ENCODE data around the gene TMEM94. TPM values are rescaled to one million over a fixed set of nuclear protein-coding genes. Genes with fewer than 3 reads are reported as not detected.

Gene TMEM94
- total RNA-seq, 1 experiment from 2014 or later: 109 TPM

- Histone ChIP-seq H3K9me3 (no peaks in the 10 kb centered on the region), H3K27me3 (replicated peaks; ENCODE audit: control insufficient read depth, insufficient read depth, low read length) (no peaks in the 10 kb centered on the region), H3K4me3 (ENCODE audit: low read depth, low read length) (no peak overlapping the region), H3K36me3 (ENCODE audit: control insufficient read depth, insufficient read depth, low read length) (peaks cover 1% of the 10 kb centered on the region; the same call in 1 of the 2 replicates), H3K4me1 (no peaks in the 10 kb centered on the region)
- Mint-ChIP-seq H3K9me3 (ENCODE audit: unreplicated experiment) (no peaks in the 10 kb centered on the region), H3K27ac (ENCODE audit: unreplicated experiment) (no peak overlapping the region), H3K27me3 (ENCODE audit: insufficient read depth, unreplicated experiment) (no peaks in the 10 kb centered on the region), H3K4me3 (ENCODE audit: unreplicated experiment) (no peak overlapping the region), H3K36me3 (ENCODE audit: insufficient read depth, unreplicated experiment) (peaks cover 78% of the 10 kb centered on the region), H3K4me1 (ENCODE audit: low read depth, unreplicated experiment) (no peaks in the 10 kb centered on the region)
- ChIA-PET POLR2A (no interaction called here), CTCF (no interaction called here)
- TF ChIP-seq, protein P1, sequence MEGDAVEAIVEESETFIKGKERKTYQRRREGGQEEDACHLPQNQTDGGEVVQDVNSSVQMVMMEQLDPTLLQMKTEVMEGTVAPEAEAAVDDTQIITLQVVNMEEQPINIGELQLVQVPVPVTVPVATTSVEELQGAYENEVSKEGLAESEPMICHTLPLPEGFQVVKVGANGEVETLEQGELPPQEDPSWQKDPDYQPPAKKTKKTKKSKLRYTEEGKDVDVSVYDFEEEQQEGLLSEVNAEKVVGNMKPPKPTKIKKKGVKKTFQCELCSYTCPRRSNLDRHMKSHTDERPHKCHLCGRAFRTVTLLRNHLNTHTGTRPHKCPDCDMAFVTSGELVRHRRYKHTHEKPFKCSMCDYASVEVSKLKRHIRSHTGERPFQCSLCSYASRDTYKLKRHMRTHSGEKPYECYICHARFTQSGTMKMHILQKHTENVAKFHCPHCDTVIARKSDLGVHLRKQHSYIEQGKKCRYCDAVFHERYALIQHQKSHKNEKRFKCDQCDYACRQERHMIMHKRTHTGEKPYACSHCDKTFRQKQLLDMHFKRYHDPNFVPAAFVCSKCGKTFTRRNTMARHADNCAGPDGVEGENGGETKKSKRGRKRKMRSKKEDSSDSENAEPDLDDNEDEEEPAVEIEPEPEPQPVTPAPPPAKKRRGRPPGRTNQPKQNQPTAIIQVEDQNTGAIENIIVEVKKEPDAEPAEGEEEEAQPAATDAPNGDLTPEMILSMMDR (IDR thresholded peaks at IDR 0.05; ENCODE audit: insufficient read depth in 1 of 2, low read depth in 1 of 2, low read length in 1 of 2, severe bottlenecking in 1 of 2, unreplicated experiment in 1 of 2): no peak
- intact Hi-C loops (cut with micrococcal nuclease; ENCODE audit: unreplicated experiment): no loop called here
- no peak for DNase-seq
- BruUV-seq (replicated peaks): no TSS peak
Measured at GRCh38 chr17:75501378-75502071, 45.1 kb downstream of the TMEM94 start.

DNA sequence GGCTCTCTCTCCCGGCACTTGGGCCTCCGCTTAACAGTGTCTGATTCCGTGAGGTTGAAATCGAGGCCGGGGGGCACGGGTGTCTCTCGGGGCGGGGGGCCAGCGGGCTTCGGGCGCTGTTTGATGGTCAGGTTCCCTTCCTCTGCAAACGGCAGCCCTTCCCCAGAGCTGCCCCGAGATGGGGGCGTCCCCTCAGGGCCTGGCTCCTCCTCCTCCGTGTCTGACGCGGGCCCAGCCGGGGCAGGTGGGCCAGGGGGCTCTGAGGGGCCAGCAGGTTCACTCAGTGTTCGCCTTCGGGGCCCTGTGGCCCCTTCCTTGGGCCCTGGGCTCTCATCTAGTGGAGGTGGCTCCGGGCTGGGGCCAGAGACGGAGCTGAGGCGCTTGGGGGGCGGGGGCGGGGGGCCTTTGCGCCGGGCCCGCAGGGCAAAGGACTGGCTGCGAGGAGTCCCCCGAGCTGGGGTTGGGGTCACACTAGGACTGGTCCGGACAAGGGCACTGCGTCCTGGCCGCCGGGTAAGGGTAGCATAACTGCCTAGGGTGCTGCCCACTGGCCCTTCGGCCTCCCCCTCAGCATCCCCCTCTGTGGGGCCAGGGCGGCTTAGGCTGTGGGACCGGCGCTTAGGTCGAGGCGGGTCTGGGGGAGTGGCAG is 45.8 kb downstream of the TMEM94 start:
- Histone ChIP-seq H3K9me3 (no peaks in the 10 kb centered on the region), H3K4me1 (no peaks in the 10 kb centered on the region), H3K27me3 (replicated peaks; ENCODE audit: control insufficient read depth, insufficient read depth, low read length) (no peaks in the 10 kb centered on the region), H3K4me3 (ENCODE audit: low read depth, low read length) (no peak overlapping the region), H3K36me3 (ENCODE audit: control insufficient read depth, insufficient read depth, low read length) (peaks cover 1% of the 10 kb centered on the region; the same call in 1 of the 2 replicates)
- no peak for DNase-seq
- no peaks in the 10 kb centered on the region for H3K27me3 Mint-ChIP-seq (ENCODE audit: insufficient read depth, unreplicated experiment)
- no TSS peak for BruUV-seq (replicated peaks)
- no peaks in the 10 kb centered on the region for H3K9me3 Mint-ChIP-seq (ENCODE audit: unreplicated experiment)
- TF ChIP-seq, protein P1 (IDR thresholded peaks at IDR 0.05; ENCODE audit: insufficient read depth in 1 of 2, low read depth in 1 of 2, low read length in 1 of 2, severe bottlenecking in 1 of 2, unreplicated experiment in 1 of 2): no peak
- intact Hi-C loops (cut with micrococcal nuclease; ENCODE audit: unreplicated experiment): no loop called here
- no peaks in the 10 kb centered on the region for H3K4me1 Mint-ChIP-seq (ENCODE audit: low read depth, unreplicated experiment)
- H3K27ac Mint-ChIP-seq (ENCODE audit: unreplicated experiment): no peak overlapping the region
- CTCF ChIA-PET: interaction anchor here (1.5 kb wide), 1 partner anchor 131 kb away, joined by 5 read pairs; the partner anchor contains the start of gene SMIM5
- no peak overlapping the region for H3K4me3 Mint-ChIP-seq (ENCODE audit: unreplicated experiment)
- POLR2A ChIA-PET: no interaction called here
- H3K36me3 Mint-ChIP-seq (ENCODE audit: insufficient read depth, unreplicated experiment): peaks cover 78% of the 10 kb centered on the region

DNA sequence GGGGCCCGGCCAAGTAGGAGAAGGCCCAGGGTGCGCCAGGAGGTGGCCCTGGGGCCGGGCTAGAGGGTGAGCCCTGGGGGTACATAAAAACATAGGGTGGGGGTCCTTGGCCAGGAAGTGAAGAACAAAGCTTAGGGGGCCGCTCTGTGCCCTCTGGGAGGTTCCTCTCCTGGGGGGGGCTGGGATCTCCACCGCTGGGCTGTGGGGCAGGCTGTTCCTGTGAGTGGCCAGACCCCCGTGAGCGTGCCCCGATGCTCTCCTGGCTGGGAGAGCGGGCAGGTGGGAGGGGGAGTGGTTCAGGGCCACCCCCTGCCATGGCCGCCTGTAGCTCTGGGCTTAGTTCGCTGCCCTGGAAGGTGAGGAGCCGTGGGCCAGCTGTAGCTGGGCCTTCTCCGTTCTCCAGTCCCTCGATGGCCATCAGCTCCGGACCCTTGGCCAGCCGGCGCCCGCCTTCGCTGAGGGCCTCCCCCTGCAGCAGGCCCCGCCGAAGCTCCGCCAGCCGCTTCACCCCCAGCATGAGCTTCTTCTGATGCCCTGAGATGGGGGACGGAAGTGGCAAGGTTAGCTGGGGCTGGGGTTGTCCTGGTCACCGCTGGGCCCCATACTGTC is 46.4 kb downstream of the TMEM94 start:
- no peak overlapping the region for H3K4me3 Mint-ChIP-seq (ENCODE audit: unreplicated experiment)
- TF ChIP-seq, protein P1 (IDR thresholded peaks at IDR 0.05; ENCODE audit: insufficient read depth in 1 of 2, low read depth in 1 of 2, low read length in 1 of 2, severe bottlenecking in 1 of 2, unreplicated experiment in 1 of 2): no peak
- Histone ChIP-seq H3K4me1 (no peaks in the 10 kb centered on the region), H3K9me3 (no peaks in the 10 kb centered on the region), H3K27me3 (replicated peaks; ENCODE audit: control insufficient read depth, insufficient read depth, low read length) (no peaks in the 10 kb centered on the region), H3K4me3 (ENCODE audit: low read depth, low read length) (no peak overlapping the region), H3K36me3 (ENCODE audit: control insufficient read depth, insufficient read depth, low read length) (peaks cover 1% of the 10 kb centered on the region; the same call in 1 of the 2 replicates)
- no TSS peak for BruUV-seq (replicated peaks)
- DNase-seq: no peak
- no peak overlapping the region for H3K27ac Mint-ChIP-seq (ENCODE audit: unreplicated experiment)
- intact Hi-C loops (cut with micrococcal nuclease; ENCODE audit: unreplicated experiment): no loop called here
- H3K27me3 Mint-ChIP-seq (ENCODE audit: insufficient read depth, unreplicated experiment): no peaks in the 10 kb centered on the region
- H3K9me3 Mint-ChIP-seq (ENCODE audit: unreplicated experiment): no peaks in the 10 kb centered on the region
- ChIA-PET POLR2A (no interaction called here), CTCF (interaction anchor here (1.1 to 1.5 kb wide), 2 partner anchors 15 to 131 kb away, joined by 3 to 5 read pairs; partner anchors contain the start of gene SMIM5)
- H3K4me1 Mint-ChIP-seq (ENCODE audit: low read depth, unreplicated experiment): no peaks in the 10 kb centered on the region
- peaks cover 72% of the 10 kb centered on the region for H3K36me3 Mint-ChIP-seq (ENCODE audit: insufficient read depth, unreplicated experiment)
